ENCODE results near the gene PCBP3.
"Not testable (repeated sequence)": the region's sequence is repeated elsewhere in the genome, so short reads cannot be mapped to it uniquely, and the experiment has no call there.

PCBP3 gene

DNA sequence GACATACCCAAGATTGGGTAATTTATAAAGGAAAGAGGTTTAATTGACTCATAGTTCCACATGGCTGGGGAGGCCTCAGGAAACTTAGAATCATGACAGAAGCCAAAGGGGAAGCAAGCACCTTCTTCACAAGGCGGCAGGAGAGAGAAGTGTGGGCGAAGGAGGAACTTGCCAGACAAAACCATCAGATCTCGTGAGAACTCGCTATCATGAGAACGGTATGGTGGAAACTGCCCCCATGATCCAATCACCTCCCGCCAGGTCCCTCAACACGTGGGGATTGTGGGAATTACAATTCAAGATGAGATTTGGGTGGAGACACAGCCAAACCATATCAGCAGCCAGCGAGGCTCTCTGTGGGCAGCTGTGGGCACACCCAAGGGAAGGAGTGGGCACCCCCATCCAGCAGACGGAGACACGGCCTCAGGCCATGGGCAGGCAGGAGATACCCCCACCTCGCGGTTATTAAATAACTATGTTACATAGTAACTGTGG, 189.3 kb downstream of the PCBP3 start:
- not testable (repeated sequence) for DNase-seq

DNA sequence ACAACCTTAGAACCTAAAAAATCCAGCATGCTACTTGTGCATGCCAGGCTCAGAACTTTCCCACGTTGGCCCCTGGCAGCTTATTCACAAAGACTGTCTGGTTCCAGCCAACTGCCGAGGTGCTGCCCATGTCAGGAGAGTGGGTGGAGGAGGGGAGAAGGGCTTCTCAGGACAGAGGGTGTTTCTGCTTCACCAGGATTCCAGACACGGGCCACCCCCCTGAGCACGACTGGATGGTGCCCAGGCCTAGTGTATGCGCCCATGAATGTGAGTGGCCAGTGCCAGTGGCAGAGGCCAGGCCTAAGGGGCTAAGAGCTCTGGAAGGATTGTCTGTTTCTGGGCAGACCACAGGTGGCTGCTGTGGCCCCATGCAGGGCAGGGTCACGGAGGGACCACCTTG, 189.9 kb downstream of the PCBP3 start:
- no peak for DNase-seq

DNA sequence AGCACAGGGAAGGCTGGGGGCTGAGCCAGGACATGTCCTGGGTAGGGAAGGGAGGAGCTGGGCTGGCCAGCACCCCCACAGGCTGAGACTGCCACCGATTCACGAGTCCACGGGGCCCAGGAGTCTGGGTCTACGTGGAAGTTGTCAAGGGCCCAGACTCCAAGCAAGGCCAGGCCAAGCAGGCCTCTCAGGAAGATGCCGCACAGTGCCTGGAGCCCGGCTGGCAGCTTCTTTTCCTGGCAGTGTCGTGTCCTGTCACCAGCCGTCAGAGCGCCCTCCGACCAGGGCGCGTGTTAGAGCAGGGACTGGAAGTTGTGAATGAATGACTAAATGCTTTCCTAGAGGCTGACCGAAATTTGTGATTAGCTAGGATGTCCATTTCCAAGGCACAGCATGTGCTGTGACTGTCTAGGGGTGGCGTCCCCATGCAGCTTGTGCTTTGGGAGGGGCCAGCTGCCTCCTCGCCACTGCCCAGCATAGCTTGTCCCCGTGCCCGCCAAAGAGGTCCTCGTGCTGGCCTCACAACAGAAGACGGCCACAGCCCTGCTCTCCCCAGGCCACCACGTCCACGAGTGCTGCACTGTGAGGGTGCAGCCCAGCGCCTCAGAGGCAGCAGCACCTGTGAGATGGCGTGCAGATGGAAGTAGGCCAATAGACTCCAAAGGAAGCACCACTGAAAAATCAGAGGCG, 190.6 kb downstream of the PCBP3 start:
- no peak for DNase-seq

DNA sequence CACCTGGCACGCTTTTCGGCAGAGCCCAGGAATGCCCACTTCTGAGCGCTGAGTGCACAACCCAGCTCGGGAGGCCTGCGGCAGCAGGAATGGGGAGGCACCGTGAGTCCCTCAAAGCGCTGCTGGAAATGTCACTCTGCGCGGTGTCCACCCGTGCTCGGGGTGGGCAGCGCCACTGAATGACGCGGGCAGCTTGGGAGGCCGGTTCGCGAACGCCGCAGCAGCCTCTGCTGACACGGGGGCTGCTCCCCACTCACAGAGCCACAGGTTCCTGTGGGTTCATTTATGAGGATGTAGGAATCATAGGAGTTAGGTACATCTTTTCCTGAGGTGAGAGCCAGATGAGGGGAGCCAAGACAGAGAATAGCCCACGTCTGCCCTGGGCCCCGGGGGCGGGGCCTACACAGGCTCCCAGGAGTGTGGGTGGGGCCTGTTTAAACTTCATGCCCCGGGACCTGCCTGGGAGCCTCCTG, 191.3 kb downstream of the PCBP3 start:
- no peak for DNase-seq

DNA sequence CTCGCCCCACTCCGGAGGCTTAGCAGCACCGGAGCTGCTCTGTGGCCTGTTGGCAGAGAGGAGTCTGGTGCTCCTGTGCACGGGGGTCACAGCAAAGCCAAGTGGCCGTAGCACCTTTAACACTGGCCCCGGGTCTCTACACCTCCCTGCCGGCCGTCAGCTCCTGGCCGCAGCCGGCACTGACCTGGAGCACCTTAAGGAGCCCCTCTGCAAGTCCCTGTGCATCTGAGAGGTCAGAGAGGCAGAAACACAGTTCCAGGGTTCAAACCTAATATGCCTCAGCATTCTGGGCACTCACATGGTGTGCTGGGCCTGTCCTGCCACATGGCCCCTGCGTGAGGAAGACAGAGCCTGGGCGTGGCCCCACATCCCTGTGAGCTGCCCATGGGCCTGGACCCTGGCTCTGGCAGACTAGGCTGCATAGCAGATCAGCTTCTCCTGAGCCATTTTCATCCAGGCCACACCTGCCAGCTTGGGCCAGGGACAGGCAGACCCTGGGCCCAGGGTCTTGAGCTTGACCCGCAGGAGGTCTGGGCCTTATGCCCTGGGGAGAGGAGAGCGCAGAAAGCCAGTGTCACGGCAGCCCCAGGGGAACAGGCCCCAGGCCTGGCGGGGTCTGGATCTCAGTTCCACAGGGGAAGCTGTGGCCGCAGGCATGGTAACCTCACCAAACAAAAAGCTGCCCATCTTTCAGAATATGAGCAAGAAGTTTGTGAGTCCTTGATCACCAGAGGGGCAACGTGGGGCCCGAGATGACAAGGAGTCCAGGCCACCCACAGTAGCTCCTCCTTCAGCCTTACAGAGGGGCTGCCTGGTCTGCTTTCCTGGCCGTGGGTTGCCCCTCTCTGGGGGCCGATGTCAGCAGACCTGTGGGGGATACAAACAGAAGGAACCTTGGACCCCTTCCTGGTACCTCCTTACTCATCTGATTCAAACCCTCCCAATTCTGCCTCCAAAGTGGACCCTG, 192.1 kb downstream of the PCBP3 start:
- no peak for DNase-seq

DNA sequence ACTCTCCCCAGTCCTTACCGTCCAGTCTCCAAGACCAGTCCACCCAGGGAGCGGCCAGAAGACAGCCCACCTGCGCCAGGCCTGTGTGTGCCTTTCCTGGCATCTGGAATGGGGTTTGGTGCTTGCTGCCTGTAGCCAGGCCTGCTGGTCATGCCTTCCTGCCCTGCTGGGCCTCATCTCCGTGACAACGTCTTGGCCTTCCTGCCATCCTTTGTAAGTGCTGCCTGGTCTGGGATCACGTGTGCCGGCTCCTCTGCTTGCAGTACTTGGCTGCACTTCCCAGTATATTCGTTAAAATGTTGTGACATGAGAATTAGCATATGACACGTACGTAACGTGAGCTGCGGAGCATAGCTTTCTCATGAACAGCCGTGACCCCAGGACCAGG, 192.7 kb downstream of the PCBP3 start:
- no peak for DNase-seq

DNA sequence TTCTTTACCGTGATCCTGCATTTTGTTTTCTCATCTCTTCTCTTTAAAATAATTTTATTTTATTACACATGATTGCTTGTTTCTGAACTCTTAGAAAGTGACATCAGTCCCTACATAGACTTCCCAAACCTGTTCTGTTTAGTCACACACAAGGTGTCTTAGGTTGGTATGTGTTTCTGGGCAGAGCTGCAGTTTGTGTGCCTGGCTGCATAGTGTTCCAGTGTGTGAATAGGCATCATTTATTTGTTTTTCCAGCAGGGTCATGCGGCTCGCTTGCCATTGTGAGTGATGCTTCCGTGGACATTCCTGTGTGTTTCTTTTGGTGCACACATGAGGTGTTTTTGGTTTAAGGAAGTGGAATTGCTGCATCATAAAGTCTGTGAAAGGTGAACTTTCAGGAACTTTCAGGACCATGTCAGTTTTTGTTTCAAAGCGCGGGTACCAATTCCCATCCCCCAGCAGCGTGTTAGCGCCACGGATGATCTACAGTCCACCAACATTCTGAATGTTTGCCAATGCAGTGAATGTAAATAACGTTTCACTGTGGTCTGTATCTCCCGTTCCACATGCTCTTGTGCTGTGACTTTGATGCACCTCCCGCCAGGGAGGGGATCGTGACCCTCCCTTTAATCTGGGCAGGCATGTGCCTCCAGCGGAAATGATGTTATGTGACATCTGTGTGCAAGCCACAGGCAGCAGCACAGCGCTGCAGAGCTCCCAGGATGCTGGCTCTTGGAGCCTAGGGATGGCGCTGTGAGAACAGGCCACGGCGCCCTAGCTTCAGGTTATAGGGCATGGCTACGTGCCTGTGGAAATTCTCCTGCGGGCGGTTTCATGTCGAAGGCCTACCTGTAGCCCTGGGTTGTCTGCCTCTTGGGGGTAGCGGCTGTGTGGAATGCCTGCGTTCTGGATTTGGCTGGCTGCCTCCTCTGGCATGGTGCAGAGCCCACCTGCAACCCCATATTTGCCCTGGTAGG, 193.5 kb downstream of the PCBP3 start:
- no peak for DNase-seq

DNA sequence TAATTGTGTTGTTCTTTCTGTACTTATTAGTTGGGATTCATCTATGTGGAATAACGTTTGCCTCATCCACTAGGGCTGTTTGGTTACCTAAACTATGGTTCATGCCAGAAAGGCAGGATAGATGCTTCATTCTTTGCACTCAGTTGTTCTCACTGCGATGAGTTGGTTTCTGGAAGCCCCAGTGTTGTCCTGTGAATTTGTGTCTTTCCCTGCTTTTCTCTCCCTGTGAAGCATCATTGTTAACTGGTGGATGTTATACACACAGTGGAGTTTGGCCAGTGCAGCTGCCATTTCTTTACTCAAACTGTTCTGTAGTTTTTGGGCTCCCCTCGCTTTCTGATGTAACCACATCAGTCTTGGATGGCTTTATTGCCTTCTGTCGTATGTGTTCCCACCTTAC, 194.4 kb downstream of the PCBP3 start:
- no peak for DNase-seq

DNA sequence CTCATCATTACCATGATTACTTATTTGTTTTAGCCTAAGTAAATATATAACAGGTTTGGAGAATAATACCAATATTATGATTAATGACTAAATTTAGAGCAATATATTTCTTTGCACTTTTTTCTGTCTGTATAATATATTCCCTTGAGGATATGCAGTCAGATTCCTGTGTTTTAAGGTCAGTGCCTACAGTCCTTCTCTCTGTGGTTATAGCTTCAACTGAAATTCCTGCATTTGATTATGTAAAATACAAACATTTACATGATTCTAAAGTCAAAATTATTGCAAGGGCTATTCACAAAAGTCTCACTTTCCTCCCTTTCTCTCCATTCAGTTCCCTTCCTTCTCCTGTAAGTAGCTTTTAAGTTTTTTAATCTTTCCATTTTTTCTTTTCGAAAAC, 195.1 kb downstream of the PCBP3 start:
- DNase-seq, result no peak

DNA sequence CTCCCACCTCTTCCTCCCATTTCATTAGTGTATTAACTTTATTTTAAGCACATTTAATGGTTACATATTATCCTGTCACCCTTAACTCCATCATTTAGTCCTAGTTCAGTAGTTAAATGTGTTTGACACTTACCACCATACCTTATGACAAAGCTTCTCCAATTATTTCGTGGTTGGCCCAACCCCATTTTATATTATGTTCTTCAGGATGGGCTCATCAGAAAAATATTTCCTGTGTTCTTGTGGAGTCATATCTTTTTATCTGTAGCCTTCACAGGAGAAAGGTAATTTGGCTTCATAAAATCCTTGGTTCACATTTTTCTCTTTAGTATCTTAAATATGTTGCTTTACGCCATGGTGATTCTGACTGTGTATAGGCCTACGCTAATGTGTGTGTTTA, 195.7 kb downstream of the PCBP3 start:
- no peak for DNase-seq

DNA sequence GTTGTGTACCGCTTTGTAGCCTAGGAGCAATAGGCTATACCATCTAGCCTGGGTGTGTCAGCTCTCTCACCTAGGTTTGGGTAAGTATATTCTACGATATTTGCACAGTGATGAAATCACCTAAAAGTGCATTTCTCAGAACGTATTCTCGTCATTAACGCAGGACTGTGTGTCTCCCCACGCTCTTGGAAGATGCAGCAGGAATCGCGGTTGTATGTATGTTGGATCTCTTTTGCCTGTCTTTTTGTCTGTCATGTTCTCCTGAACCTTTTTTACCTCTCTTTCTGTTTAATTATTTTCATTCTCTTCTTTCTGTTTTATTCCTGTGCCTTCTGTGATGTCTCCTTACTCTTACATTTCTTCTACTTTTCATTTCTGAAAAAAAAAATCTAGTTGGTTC, 197.5 kb downstream of the PCBP3 start:
- DNase-seq, result no peak

DNA sequence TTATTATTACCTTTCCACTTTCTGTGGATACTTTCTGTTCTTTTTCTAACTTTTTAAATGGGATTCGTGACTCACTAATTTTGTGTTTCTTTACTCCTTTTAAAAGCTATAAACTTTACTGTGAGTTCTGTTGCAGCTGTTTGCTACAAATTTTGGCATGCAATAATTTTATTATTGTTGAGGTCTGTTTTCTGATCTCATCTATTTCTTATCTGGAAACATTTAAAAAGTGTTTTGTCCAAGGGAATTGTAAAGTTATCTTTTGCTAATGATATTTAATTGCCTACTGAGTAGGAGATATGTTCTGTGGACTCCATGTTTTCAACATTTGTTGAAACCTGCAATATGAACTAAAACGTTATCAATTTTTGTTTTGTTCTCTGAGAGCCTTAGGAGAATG, 199.9 kb downstream of the PCBP3 start:
- DNase-seq, result no peak

DNA sequence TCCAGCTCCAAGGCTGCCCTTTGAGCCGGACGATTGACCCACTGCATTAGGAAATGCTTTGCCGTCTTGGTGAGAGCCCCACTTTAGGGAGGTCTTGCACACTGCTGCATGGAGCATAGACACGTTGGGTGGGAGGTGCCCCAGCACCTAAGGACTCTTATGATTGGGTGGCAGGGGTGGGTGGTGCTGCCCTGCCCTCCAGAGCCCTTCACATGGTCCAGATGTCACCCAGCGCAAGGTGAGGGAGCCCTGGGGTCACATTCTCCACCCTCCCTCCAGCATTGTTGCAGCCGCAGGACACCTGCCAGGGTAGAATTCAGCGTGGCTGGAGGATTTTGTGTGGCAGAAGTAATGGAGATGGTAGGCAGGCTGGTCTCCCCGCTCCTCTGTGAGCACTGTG, 200.7 kb downstream of the PCBP3 start:
- no peak for DNase-seq

DNA sequence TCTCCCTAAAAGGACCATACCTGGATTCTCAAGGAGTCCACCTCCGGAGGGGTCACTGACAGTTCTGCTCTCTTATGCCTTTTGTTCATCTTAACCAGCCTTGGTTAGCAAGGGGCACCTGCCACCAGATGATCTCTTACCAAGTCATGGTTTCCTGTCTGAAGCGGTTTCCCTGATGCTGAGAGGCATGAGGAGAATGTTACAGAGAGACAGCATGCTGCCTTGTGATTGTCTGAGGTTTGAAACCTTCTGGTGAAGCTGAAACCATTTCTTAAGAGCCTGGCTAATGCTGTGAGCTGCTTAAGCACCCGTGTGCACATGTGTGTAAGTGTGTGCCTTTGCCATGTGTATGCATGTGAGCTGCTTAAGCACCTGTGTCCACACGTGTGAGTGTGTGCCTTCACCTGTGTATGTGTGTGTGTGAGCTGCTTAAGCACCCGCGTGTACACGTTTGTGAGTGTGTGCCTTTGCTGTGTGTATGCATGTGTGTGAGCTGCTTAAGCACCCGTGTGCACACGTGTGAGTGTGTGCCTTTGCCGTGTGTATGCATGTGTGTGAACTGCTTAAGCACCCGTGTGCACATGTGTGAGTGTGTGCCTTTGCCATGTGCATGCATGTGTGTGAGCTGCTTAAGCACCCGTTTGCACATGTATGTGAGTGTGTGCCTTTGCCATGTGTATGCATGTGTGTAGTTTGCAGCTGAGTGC, 201.7 kb downstream of the PCBP3 start:
- DNase-seq, result no peak

DNA sequence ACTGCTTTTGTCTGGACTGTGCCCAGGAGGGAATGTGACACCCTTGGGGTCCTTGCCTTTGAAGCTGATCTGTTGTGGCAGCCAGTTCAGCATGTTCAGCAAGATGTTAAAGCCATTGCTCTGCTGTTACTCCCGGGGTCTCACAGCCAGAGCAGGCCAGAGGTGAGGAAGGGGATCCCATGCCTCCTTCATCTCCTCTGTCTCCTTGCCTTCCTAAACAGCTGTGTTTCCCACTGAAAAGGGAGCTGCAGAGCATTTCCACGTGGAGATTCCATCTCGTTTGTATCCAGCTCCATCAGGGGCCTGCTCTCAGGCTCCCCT, 202.2 kb downstream of the PCBP3 start:
- no peak for DNase-seq

DNA sequence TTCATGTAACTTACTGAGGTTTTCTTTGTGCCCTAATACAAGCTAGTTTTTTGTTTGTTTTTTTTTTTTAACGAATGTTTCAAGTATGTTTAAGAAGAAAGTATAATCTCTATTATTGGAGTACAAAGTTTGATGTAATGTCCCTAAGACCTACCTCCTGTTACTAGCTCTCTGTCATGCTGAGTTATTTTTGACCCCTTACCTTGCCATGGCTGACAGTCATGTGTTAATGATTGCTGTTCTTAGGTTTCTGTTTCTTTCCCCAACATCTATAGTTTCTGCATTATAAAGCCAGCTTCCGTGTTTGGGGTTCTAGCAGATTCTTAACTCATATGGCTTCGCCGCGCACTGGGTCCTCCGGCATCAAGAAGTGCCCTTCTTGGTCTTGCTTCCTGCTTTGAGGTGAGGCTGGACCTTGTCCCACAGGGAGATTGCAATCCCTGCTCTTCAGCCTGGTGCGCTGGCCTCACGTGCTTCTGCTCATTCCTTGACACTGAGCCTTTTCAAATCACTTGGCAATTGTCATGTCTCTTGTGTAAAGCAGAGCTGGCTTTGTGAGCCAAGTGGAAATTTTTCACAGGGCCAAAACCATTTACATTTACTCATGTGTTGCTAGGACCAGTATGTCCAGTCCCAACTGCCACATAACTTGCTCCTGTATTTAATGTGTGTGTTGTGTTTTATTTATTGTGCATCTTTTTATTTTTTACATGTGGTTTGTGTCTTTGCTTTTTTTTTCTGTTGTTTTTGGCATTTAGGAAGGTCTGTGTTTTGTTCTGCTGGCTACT, 203.0 kb downstream of the PCBP3 start:
- DNase-seq, result no peak

DNA sequence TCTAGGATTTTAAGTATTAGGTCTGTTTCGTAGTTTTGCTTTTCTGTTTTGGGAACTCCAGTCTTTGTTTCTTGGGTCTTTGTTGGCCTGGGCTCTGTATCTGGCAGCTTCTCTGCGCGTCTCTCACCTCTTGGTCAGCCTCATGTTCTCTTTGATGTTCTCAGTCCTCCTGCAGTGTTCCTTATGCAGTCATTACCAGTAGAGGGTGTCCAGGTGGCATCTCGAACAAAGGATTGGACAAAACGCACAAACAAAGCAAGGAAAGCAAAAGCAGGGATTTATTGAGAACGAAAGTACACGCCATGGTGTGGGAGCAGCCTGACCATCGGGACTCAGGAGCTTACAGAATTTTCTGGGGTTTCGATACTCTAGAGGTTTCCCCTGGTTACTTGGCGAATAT, 204.3 kb downstream of the PCBP3 start:
- no peak for DNase-seq

DNA sequence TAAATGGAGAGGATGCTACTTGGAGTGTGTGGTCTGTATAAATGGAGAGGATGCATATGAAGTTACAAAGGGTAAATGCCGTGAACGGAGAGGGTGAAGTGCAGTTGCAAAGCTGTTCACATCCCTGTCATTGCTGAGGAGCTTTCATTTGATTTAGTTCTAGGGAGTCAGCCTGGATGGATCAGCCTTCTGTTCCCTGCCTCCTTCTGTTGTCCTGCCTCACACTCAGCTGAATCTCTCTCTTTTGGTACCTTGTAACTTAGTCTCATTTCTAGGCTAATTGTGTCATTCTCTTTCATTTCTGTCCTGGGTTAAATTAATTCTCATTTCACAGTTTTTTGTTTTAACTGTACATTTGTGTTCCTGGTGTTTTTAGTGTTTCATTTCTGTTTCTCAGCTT, 204.8 kb downstream of the PCBP3 start:
- no peak for DNase-seq

DNA sequence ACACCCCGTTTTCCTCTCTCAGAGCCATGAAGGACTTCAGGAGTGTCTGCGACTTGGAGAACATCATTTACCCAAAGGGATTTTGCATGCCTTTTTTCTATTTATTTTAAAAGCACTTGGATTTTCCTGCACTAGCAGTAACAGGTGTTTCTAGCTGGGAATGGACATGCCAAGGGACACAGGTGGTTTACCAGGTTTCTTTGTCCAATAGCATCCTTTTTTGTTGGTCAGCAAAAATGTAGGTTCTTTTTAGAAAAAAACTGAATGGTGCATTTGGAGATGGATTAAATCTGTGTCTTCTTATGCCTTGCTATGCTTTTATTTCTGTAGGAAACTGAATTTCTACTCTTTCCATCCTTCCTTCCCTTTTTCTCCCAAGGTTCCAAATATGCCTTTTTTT, 205.3 kb downstream of the PCBP3 start:
- DNase-seq, result no peak

DNA sequence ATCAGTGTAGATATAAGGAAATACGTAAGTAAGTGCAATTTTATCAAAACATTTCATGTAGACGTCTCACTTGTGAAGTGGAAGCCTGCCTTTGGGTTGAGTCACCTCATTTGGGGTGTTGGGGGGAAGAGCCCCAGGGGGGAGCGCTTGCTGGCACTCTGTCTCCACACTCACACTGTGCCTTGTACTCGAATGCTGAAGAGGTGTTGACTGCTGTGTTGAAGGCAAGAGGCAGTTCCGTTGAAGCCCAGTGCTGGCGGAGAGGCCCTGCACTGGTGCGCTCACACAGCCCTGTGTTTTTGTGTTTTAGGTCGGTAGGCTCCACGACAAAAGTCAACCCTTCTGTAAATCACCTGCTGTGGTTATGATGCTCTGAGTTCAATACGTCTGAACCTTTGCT, 206.1 kb downstream of the PCBP3 start:
- DNase-seq, result no peak

DNA sequence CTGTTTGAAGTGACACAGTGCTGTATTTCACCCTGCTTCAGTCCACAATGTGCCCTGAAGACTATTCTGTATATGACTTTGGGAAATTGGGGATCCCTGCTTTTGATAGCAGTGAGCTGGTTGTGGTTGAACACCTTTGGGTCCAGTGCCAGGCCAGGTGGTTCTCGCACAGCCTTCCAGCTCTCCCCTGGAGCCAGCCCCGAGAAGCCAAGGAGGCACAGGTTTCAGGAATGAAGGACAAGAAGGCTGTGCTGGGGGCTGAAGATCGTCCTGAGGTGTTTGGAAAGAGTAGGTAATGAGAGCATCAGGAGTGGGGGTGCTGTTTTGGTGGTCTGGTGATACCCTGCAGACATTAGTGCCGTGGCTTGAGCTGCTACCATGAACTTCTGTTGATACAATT, 206.7 kb downstream of the PCBP3 start:
- no peak for DNase-seq

DNA sequence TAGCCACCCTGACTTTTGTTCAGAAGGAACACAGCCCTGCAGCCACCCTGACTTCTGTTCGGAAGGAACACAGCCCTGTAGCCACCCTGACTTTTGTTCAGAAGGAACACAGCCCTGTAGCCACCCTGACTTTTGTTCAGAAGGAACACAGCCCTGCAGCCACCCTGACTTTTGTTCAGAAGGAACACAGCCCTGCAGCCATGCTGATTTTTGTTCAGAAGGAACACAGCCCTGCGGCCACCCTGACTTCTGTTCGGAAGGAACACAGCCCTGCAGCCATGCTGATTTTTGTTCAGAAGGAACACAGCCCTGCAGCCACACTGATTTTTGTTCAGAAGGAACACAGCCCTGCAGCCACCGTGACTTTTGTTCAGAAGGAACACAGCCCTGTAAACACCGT, 208.9 kb downstream of the PCBP3 start:
- DNase-seq, result not testable (repeated sequence)

Data from stimulated activated CD4-positive, alpha-beta T cell treated with anti-CD3 and anti-CD28 coated beads, Interleukin-4, amount 100 ng/mL, for 24 hours (primary cell).